H1 (cell line): ENCODE data around the gene RERE. TPM values are rescaled to one million over a fixed set of nuclear protein-coding genes. Genes with fewer than 3 reads are reported as not detected.

Source experiments
- CBX5 ChIP-seq: fragments of 300-800, 300-1000 bp; sonication (generic); IDR thresholded peaks from 2 replicates; pipeline ENCODE4 v1.7.1; 2016; ENCODE audit warnings: antibody characterized with exemption, low read length, low read depth
- GABPA ChIP-seq: IDR thresholded peaks from 2 replicates; pipeline ENCODE4 v1.6.1; 2011; ENCODE audit warnings: mild to moderate bottlenecking, low read length, moderate library complexity, borderline replicate concordance; ENCODE audit not compliant: insufficient read depth
- KDM5A ChIP-seq: fragments of 200-600 bp; IDR thresholded peaks from 2 replicates; pipeline ENCODE4 v1.7.1; 2012; ENCODE audit warnings: mild to moderate bottlenecking, low read length, inconsistent platforms, mixed read lengths
- NRF1 ChIP-seq: IDR thresholded peaks from 2 replicates; pipeline ENCODE4 v1.6.1; 2011; ENCODE audit warnings: mild to moderate bottlenecking, low read depth, low read length, improper control_type of control experiment
- POLR2AphosphoS5 ChIP-seq: IDR thresholded peaks from 2 replicates; pipeline ENCODE4 v1.6.1; 2011; ENCODE audit warnings: low read depth, low read length
- RFX5 ChIP-seq: IDR thresholded peaks from 2 replicates; pipeline ENCODE4 v1.6.1; 2011; ENCODE audit warnings: low read depth, low read length, improper control_type of control experiment, borderline replicate concordance
- TAF1 ChIP-seq: IDR thresholded peaks from 2 replicates; pipeline ENCODE4 v1.6.1; 2011; ENCODE audit warnings: mild to moderate bottlenecking, low read depth, low read length
- polyA plus RNA-seq, 7 experiments: library from polyadenylated mRNA; depleted of rRNA in 3 of 7; stranded (reverse) in 5 of 7; unstranded in 2 of 7; fragments of >200 nt in 5 of 7; fragments of 200-250 nt in 2 of 7; gene quantifications; 1 replicate in 5 of 7; 2 replicates in 1 of 7; 4 replicates in 1 of 7; pipeline versions ENCODE4 v1.2.1 to v1.2.3, GENCODE V29; 2011 to 2013; ENCODE audit warnings: missing spikeins in 2 of 7, mixed read lengths in 2 of 7
- total RNA-seq: library from RNA; stranded (reverse); fragmentation: NEBNext Ultra II Directional; extraction: Animal tissue kit (Norgen Biotek cat#: 25700); gene quantifications from 2 replicates; pipeline ENCODE4 v1.2.1, GENCODE V29; 2021
- TF ChIP-seq, protein P1 (sequence below): fragments of 300-600 bp; sonication (generic); IDR thresholded peaks from 2 replicates; pipeline ENCODE4 v1.7.1; 2012; ENCODE audit warnings: low read length, moderate library complexity, mild to moderate bottlenecking, inconsistent platforms; ENCODE audit not compliant: insufficient replicate concordance
- TF ChIP-seq, protein P2 (sequence below): IDR thresholded peaks from 2 replicates; pipeline ENCODE4 v1.6.1; 2012; ENCODE audit warnings: inconsistent platforms

Gene RERE
- total and polyA plus RNA-seq, 2 of the 8 experiments (the other 6 are each of a cell fraction or from before 2014, with no cell fraction given), result 15.3 to 142 TPM

DNA sequence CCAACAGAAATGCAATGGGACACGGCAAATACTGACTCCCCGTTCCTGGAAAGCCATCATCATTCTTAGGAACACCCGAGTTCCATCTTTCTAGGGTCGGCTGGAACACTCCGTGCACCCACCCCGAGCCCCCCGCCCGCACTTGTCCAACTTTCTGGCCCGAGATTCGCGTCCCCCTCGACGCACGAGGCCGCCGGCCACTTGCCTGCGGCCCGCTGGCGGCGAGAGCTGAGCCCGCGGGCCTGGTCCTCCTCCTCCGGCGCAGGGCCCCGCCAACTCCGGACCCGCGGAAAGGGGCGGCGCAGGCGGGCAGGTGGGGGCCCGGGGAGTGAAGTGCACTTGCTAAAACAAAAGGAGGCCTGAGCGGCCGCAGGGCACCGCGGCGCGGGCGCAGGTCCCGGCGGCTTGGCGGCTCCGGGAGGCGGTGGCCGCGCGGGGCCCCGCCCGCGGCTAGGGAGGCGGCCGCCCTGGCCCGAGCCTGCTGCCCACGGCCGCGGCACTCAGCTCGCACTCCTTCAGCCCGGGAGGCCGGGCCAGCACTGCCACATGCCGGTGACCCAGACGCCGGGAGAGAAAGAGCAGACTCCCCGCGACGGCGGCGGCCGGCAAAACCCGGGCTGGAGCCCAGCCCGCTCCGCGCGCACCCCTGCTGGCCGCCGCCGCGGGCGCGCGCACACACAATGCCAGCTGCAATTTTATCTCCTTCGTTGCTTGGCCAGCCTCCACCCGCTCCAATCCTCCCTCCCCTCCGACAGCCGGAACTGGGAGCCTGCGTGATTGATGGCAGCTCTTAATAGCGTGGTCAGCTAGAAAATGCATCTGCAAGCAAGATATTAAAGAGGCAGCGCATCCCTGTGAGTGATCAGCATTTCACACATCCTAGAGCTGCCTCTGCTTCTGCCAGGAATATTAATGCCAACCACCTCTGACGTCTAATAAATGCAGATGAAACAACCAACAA, 114.3 kb downstream of the RERE start (continued):
- TF ChIP-seq, protein P1, sequence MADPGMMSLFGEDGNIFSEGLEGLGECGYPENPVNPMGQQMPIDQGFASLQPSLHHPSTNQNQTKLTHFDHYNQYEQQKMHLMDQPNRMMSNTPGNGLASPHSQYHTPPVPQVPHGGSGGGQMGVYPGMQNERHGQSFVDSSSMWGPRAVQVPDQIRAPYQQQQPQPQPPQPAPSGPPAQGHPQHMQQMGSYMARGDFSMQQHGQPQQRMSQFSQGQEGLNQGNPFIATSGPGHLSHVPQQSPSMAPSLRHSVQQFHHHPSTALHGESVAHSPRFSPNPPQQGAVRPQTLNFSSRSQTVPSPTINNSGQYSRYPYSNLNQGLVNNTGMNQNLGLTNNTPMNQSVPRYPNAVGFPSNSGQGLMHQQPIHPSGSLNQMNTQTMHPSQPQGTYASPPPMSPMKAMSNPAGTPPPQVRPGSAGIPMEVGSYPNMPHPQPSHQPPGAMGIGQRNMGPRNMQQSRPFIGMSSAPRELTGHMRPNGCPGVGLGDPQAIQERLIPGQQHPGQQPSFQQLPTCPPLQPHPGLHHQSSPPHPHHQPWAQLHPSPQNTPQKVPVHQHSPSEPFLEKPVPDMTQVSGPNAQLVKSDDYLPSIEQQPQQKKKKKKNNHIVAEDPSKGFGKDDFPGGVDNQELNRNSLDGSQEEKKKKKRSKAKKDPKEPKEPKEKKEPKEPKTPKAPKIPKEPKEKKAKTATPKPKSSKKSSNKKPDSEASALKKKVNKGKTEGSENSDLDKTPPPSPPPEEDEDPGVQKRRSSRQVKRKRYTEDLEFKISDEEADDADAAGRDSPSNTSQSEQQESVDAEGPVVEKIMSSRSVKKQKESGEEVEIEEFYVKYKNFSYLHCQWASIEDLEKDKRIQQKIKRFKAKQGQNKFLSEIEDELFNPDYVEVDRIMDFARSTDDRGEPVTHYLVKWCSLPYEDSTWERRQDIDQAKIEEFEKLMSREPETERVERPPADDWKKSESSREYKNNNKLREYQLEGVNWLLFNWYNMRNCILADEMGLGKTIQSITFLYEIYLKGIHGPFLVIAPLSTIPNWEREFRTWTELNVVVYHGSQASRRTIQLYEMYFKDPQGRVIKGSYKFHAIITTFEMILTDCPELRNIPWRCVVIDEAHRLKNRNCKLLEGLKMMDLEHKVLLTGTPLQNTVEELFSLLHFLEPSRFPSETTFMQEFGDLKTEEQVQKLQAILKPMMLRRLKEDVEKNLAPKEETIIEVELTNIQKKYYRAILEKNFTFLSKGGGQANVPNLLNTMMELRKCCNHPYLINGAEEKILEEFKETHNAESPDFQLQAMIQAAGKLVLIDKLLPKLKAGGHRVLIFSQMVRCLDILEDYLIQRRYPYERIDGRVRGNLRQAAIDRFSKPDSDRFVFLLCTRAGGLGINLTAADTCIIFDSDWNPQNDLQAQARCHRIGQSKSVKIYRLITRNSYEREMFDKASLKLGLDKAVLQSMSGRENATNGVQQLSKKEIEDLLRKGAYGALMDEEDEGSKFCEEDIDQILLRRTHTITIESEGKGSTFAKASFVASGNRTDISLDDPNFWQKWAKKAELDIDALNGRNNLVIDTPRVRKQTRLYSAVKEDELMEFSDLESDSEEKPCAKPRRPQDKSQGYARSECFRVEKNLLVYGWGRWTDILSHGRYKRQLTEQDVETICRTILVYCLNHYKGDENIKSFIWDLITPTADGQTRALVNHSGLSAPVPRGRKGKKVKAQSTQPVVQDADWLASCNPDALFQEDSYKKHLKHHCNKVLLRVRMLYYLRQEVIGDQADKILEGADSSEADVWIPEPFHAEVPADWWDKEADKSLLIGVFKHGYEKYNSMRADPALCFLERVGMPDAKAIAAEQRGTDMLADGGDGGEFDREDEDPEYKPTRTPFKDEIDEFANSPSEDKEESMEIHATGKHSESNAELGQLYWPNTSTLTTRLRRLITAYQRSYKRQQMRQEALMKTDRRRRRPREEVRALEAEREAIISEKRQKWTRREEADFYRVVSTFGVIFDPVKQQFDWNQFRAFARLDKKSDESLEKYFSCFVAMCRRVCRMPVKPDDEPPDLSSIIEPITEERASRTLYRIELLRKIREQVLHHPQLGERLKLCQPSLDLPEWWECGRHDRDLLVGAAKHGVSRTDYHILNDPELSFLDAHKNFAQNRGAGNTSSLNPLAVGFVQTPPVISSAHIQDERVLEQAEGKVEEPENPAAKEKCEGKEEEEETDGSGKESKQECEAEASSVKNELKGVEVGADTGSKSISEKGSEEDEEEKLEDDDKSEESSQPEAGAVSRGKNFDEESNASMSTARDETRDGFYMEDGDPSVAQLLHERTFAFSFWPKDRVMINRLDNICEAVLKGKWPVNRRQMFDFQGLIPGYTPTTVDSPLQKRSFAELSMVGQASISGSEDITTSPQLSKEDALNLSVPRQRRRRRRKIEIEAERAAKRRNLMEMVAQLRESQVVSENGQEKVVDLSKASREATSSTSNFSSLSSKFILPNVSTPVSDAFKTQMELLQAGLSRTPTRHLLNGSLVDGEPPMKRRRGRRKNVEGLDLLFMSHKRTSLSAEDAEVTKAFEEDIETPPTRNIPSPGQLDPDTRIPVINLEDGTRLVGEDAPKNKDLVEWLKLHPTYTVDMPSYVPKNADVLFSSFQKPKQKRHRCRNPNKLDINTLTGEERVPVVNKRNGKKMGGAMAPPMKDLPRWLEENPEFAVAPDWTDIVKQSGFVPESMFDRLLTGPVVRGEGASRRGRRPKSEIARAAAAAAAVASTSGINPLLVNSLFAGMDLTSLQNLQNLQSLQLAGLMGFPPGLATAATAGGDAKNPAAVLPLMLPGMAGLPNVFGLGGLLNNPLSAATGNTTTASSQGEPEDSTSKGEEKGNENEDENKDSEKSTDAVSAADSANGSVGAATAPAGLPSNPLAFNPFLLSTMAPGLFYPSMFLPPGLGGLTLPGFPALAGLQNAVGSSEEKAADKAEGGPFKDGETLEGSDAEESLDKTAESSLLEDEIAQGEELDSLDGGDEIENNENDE, result no peak
- TF ChIP-seq POLR2AphosphoS5 (peak; percentile 89), CBX5 (no peak), GABPA (0 out of 2 replicates have a peak, but pooled peaks have one; percentile 42), TAF1 (peak; percentile 97), KDM5A (peak; percentile 44; the same call in 1 of the 2 replicates), RFX5 (peak; percentile 31; the same call in 1 of the 2 replicates), NRF1 (no peak)
- TF ChIP-seq, protein P2, sequence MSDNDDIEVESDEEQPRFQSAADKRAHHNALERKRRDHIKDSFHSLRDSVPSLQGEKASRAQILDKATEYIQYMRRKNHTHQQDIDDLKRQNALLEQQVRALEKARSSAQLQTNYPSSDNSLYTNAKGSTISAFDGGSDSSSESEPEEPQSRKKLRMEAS, result peak; percentile 15
